NCI-H1694 treated with DMSO at 0.1 percent for 48 hours (cell line): ENCODE measurements around the gene TPP2.
A peak's percentile ranks its signal among the peaks of the same experiment; 100 is the strongest.

Experiments
- DNase-seq: peaks from one replicate; lab custom pipeline; 2025; lab: John Stamatoyannopoulos, UW

TPP2 gene

DNA sequence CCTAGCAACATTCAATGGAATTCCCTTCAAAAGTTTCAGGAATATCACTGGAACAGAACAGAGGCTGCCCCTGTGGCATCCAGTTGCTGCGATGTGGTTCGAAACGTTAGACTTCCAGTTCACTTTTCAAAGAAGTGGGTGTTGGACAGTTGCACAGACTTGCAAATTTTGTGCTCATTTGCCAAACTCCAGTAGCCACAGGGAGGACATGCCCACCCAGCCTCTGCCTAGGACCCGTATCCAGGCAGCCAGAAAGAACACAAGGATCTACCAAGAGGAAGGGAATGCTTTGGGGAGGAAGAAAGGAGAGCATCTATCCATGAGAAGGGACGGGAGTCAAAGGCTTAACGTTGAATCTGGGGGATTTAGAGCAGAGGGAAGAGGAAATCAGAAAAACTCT, 98.2 kb downstream of the TPP2 start, which contains the start of gene METTL21C:
TSS of gene METTL21C (minus strand) at position 108 of the 400 bp plus-strand sequence. CDS start 546 bp downstream, outside the sequence.
- DNase-seq = no peak

DNA sequence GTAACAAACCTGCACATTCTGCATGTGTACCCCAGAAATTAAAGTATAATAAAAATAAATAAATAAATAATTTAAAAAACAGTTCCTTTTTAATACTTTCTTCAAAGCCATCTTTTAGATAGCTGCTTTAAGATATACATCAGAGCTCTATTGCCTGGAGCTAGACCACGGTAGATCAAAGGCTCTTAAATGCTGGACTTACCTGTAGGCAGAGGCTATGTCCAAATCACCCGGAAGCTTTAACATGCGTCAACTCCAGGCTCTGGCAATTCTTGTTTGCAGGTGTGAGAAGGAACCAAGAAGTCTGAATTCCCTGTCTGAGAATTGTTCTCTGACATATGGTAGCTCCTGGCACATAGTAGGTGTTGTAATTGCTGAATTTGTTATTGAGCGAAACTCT, 99.7 kb downstream of the TPP2 start:
- no peak for DNase-seq

DNA sequence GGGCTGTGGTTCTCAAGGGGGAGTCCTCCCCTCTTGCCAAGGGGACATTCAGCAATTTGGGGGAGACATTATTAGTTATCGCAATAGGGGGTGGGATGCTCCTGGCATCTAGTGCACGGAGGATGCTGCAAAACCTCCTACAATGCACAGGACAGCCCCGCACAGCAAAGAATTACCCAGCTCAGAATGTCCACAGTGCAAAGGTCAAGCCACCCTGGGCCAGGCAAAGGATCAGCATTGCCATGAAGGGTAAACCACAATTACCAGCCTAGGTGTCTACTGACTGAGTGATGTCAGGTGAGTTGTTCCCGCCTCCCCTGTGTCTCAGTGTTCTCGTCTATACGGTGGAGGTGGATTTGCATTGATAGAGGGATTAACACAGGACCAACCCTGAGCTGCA, 100.5 kb downstream of the TPP2 start:
- no peak for DNase-seq

DNA sequence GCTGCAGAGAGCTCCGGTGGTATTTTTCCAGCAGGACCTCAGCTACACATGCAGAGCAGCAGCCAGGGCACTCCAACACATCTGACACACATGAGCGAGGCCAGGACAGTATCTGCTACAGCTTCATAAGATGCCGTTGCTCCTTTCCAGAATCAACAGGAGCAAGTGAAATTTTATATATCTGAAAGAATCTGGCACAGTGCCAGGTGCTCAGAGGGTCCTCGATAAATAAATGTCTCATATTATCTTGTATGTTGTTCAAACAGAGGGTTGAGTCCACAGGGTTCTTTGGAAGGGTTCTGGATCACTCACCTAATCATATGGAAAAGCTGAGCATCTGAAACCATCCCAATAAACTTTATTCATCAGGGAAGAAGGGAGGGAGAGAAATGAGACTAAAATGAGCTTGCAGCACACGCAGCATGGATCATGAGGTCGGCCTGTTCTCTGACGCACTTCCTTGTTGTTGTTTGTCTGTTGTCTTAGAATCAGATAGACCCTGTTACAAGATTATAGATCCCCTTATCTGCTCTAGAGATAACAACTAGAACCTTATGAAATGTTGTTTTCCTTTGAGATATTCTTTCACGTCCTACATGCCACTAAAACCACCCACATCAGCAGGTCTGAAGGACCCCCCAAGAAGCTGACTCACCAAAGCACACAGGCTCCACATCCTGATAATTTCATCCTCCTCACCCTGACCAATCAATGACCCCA, 101.3 kb downstream of the TPP2 start:
- no peak for DNase-seq

DNA sequence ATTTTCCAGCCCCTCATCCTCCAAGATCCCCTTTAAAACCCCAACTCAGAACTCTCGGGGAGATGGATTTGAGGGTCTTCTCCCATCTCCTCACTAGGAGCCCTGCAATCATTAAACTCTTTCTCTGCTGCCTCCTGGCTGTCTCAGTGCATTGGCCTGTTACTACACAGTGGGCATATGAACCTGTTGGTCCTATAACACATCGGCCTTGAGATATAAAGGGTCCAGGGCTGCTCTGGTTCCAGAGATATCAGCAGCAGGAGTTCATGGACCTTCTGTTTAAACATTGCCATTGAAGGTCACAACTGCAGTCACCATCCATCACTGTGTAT, 101.8 kb downstream of the TPP2 start:
- DNase-seq = no peak

DNA sequence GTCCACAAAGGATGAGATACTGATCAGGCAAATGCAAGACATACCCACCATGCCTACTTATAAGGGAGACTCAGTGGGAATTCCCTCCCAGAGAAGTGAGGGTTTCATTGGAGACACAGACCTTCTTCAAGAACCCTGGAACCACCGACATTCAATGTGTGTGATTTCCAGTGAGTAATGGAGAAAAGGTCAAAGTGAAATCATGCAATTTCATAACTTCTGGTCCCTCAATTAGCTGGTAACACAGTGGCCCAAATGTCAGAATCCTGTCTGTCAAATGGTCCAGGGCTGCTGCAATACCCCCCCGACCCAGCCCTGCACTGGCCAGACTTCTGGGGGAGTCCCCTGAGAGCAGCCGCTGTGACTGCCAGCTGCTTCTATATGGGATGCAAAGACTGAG, 102.7 kb downstream of the TPP2 start:
- DNase-seq = no peak

DNA sequence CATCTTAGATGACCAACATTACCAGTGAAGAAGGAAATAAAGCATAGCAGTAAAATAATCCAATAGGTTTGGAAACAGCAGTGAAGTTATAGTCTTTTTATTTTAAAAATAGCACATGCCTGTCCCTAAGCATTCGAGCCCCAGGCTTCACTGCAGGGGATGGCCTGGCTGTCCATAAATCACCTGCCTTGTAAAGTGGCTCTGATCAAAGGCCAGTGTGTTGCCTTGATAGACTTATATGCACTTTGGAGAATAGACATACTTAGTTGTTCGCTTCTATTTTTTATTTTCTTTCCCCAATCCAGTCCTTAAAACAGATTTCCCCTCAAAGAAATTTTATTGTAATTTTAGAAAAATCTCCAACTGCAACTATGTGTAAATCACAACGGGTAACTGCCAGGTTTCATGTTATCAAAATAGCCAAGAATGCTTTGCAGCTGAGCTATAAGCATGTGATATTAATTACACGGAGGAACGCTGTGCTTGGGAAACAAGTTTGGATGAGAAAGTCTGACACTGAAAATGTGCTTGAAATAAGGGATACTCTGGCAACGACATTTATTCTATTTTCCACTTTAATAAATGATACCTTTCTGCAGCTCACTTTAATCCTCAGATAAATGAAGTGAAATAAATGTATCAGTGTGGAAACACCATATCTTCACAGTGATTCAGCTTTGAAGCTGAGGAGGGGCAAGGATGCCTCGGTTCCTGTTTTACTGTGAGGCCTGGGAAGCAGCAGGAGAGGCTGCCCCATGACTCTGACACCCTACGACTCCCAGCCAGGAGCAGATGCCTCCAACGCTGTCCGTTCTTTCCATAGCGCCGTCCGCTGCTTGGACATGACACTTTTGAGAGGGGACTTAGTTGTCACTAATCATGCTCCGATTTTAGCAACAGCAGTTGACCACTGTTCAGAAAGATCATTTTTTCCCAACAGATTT, 103.6 kb downstream of the TPP2 start:
- no peak for DNase-seq

DNA sequence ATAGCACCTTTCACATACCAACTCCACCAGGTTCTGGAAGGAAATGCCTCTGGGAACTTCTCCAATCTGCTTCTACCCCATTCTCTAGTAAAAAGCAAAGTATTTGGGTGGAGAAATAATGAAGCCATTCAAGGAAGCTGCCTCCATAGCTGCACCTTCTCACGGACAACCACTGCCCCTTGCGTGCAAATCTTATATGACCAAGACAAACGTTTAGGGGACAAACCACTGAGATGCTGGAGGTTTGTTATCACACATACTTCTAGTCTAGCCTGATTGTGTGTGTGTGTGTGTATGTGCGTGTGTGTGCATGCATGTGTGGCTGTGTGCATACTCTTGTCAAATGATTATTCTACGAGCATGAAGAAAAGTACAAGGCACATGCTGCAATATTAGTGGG, 104.5 kb downstream of the TPP2 start:
- no peak for DNase-seq

DNA sequence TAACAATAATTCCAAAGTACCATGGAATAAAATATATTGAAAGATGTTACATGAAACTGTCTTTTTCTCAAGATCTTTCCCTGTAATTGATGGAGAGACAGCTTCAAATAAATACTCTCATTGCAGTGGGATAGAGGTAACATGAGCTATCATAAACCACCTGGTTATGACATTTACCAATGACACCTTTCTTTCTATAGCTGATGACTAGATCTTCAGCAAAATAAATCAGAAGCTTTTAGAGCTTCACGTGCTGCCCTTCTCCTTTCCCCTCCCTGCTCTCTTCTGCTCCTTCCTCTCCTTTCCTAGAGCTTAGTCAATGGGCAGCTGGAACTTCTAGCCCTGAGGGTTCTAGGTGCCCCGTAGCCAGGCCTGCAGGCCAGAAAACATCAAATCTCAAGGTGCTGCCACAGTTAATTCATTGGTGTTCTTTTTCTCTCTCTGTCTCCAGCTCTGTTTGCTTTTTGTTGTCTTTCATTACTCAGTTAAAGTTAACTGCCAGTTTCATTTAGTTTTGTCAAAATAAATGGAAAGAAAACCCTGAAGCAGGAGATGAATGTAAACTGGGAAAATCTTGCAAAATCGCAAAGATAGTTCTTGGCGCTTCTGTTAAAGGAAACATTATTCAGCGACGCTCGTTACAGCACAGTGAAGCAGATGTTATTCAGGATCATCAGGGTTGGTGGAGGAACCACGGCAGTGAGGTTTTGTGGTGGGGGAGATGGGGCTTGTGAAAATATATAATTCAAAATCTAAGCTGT, 106.4 kb downstream of the TPP2 start:
- DNase-seq = no peak

DNA sequence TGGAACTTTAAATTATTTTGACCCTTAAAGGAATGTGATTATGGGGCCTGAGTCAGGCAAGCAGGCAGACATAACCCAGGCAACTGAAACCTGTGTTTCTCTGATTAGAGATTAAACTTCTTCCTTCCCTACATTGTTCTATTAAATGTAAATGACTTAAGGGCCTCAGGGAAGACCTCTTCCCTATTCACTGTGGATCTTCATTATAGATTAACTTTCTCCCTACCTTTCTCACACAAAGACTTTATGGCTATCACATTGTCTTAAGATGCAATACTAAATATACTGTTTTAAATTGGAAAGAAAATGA, 106.9 kb downstream of the TPP2 start:
- no peak for DNase-seq

DNA sequence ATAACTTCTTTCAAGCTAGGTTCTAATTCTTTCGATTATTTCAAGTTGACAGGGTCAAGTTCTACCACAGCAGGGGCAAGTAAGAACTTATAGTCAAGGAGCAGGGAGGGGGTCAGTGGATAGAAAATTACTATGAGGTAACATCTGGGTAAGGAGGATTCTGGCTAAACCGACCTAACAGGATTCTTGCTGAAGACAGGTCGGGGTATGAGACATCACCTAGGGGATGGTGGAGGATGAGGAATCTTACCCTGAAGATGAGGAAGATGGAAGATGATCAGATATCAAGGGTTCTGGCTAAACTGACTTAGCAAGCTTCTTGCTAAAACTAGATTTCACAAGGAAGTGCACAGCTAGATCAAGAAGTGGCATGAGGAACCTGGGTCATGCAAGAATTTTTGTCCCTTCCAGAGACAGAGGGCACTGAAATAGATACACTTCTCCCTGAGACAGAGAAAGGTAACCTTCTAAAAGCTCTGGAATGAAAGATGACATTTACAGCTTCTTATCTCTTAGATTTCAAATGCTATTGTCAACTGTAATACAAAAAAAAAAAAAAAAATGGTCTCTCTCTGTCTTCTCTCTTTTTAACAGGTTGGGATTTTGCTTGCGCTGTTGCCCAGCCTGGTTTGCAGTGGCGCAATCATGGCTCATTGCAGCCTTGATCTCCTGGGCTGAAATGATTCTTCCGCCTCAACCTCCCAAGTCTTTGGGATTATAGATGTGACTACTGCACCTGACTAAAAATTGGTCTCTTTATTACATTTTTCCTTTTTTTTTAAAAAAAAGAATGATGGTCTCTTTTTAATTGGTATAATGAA, 107.7 kb downstream of the TPP2 start:
- no peak for DNase-seq

DNA sequence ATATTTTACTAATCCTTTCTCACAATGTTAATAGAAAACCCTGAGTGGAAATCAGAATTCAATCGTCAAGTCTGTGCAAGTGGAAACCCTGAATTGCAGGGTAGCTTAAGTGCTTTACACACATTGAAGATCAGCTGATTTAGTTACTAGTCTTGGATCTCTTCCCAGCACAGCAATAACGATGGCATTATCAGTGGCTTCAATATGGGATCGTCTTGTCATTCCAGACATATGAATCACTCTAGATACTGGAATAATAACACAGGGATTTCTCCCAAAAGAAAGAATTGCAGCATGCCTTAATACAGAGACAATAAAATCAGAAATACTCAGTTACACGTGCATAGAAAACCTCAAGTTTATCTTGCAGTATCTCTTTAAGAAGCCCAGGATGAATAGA, 110.7 kb downstream of the TPP2 start:
- DNase-seq = peak; percentile 61

DNA sequence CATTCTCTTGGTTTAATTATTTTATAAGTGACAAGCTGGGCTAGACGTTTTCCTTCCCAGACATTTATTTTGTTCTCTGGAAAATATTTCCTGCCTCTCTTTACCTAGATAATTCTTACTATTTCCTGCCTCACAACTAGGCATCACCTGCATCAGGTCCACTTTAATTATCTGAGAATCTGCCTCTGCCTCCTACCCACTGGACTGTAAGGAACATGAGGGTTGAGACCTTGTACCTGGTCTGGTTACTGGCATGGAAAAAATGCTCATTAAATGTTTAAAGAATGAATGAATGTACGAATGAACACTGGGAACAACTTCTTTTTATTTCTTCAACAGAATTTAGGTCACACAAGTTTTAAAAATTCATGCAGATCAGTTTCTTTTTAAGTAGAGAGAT, 111.4 kb downstream of the TPP2 start:
- no peak for DNase-seq

DNA sequence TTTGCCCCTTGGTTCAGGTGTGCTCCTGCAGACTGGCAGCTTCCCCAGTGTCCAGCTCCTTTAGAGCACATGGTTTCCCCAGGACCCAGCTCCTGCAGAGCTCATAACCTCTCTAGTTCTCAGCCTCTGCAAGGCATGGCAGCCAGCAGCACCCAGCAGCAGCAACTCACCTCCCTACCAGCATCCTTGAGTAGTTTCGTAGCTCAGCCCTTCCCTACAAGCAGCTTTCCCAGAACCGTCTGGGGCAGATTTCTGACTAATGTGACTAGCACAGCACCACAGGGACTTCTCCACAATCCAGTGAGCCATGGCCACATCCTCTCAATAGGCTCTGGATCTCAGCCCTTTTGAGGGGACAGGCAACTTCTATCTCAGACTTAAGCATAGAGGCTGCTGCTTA, 112.2 kb downstream of the TPP2 start:
- no peak for DNase-seq

DNA sequence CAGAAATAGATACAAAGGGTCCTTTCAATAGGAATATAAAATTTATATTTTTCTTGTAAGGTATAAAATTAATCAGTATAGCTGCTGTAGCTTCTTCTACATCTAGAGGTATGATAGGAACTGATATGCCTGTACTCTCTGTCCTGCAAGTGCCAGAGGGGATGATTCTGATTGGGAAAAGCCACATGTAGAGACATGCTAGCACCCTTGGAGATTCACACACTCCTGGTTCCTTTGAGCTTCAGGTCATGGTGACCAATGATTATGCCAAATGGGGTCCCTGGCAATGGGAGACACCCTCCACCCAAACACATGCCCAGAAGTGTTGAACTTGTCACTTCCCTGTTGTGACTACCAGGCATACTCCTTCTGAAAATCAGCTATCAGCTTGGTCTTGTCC, 112.8 kb downstream of the TPP2 start:
- no peak for DNase-seq

DNA sequence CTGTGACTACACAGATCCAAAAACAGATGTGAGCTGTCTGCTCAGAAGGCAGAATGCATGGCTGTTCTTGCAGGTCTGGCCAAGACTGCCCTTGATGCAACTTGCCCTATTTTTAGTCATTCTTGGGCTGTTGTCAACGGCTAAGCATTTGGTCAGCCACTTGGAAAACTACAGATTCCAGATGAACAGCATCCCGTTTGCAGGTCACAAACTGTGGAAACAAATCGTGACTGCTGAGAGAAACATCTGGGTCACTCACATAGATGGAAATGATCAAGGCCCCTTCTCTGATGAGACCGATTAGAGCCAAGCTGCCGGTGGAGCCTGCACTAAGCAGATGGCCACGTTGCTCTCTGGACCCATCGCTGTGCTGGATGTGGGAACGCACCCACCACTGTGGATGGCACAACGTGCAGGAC, 113.5 kb downstream of the TPP2 start:
- DNase-seq = no peak

DNA sequence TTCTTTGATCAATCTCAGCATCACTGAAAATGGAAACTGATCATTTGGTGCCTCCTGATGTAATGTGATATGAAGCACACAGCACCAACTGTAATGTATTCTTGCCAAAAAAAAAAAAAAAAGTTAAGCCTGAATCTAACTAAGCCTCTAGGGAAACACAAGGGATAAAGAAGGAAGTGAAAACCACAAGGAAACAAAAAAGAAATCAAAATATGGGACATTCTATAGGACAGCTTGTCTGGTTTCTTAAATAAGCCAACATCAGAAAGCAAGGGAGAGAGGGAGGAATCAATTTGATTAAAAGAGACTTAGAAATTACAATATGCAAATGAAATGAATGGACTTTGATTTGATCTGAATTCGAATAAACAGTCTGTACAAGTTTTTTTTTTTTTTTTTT, 118.7 kb downstream of the TPP2 start:
- no peak for DNase-seq

DNA sequence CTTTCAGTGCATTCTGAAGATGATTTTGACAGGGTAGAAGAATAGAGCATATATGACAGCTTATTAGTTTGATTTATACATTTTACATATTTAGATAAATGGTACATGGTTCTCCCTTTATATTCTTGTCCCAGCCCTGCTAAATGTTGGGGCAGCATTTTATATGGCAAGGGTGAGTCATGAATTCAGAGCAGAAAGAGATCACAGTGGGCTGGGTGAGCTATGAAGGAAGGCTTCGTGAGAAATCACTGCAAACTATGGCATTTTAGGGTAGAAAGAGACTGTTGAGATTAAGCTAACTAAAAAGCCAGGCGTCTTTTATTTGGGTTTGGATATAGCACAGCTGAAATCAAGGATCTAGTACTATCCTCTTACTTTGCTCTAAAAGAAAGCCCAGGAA, 122.0 kb downstream of the TPP2 start:
- no peak for DNase-seq

DNA sequence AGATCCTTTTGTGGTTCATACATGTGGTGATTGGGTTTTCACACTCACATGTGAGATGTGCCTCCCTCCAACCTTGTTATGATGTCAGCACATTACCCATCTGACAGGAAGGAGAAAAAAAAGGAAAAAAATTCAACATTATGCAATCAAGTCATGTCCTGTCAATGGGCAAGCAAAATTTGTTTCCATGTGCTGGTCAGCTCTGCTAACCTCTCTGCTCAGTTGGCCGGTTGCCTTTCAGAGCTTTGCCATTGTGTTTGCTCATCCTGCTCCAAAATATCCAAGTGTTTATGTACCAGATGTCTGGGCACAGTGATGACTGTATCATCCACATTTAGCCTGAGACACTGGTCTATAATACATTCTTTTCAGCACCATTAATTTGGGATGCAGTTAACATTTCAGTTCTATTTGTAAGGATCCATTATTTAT, 125.0 kb downstream of the TPP2 start:
- DNase-seq = no peak

DNA sequence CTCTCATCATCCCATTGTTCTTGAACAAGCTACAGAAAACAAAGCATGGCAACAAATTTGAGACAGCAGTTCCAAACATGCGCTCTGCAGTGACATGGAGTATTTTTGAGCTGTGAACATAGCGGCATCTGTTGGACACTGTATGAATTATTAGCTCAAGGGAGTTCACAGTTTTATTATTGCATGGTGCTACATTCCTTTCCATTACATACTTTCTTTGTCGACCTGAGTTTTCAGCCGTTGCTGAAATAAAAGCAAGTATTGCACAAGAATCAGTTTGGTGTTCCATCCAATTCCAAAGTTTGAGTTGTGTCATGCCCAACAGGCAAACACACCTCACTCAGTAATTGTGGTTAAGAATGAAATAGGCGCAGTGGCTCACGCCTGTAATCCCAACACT, 128.1 kb downstream of the TPP2 start:
- peak; percentile 90 for DNase-seq

DNA sequence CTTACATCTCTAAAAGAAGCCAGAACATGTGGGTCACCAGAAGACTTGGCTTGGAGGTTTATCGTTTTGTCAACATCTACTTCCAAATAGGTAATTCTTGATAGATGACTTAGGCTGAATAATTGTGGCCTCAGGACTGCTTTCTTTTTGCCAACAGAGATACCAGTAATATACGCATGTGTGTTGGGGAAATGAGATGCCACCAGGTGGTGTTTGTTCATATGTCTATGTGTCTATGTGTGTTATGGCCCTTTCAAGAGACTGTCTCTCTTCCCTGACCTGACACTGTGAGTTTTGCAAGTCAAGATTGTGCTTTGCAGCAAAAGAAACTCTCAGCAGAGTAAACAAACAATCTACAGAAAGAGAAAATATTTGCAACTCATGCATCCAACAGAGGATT, 129.6 kb downstream of the TPP2 start:
- DNase-seq = peak; percentile 97
